NCI-H2196 treated with DMSO at 0.1 percent for 48 hours (cell line): ENCODE measurements around the gene UVRAG.
"Not testable (repeated sequence)": the region's sequence is repeated elsewhere in the genome, so short reads cannot be mapped to it uniquely, and the experiment has no call there.

ENCODE experiments used
- DNase-seq: peaks from one replicate; lab custom pipeline; 2025; ENCODE audit not compliant: unreplicated experiment; lab: John Stamatoyannopoulos, UW

UVRAG gene

DNA sequence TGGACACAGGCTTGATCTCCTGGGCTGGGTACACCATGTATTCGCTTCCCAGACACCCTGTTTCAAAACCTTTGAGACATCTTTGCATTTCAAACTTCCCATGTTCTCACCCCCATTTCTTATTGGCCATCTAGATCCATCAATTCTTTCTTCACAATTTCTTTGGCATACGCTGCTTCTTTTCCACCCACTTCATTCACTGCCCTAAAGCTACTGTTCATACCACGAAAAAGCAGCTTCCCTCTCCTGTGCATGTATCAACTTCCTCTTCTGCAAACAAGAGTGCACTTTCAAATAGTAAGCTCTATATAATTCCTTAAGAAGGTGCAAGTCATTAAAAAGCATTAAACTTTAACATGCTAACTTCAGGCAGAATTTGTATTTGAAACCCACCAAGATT is 21.4 kb downstream of the UVRAG start:
- no peak for DNase-seq

GRCh38 chr11:75839851-75840250 is 24.8 kb downstream of the UVRAG start:
- no peak for DNase-seq

DNA sequence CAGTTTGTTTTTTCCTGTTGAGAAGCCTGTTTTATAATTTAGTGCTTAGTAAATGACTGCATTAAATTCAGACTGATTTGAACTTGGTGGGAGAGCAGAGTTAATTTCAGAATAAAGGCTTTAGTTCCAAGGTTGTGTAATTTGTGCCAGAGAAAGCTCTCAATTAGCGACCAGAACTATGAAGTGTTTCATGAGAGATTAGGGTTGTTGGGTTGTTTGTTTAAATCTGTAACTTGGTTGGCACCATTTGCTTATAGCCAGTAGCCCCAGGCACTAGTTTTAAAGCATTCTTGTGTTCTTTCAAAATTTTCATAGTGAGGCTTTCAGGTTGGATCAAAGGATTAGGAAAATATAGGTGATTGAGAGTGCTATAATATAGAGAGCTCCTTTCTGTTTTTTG is 25.5 kb downstream of the UVRAG start:
- no peak for DNase-seq

GRCh38 chr11:75841739-75842138 is 26.7 kb downstream of the UVRAG start:
- DNase-seq = no peak

GRCh38 chr11:75845324-75845723 is 30.3 kb downstream of the UVRAG start:
- DNase-seq = no peak

- DNase-seq = no peak
These were observed 34.9 kb downstream of the UVRAG start for GRCh38 chr11:75849894-75850293.

- DNase-seq = no peak
These were observed 35.8 kb downstream of the UVRAG start for GRCh38 chr11:75850787-75851186.

- DNase-seq = no peak
These were observed 36.2 kb downstream of the UVRAG start for GRCh38 chr11:75851203-75851602.

DNA sequence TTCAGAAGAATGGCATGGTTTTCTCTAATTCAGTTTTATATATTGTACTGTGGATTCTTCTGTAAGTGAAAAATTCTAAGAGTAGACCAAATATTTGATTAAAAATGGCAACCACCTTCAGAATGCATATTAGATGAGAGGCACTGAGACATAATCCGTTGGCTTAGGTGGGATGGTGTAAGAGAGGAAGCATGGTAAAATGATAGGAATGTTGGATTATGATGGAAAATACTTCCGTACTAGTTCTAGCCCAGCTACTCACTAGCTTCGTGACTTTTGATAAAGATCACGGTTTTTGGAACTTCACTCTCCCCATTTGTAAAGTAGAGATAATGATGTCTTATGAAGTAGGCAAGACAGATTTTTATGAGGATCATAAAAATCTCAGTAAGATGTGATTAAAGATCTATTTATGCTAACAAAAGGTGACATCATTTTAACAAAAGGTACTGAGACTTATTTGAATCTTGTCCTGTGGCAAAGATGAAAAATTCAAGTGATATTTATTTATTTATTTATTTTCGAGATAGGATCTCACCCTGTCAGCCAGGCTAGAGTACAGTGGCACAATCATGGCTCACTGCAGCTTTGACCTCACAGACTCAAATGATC is 37.5 kb downstream of the UVRAG start:
- DNase-seq = no peak

- DNase-seq = not testable (repeated sequence)
These were observed 38.6 kb downstream of the UVRAG start for GRCh38 chr11:75853563-75853962.

DNA sequence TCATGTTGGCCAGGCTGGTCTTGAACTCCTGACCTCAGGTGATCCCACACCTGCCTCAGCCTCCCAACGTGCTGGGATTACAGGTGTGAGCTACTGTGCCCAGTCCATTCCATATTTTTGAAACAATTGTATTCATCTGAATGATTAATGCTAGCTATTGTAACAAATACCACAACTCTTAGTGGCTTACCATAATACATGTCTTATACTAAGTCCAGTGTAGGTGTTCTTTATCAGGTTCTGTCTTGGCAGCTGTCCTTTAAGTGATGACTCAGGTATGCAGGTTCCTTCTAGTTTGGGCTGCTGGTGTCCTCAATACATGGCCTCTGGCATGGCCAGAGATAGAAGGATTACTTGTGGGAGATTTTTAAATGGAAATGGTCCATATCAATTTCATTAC is 39.0 kb downstream of the UVRAG start:
- no peak for DNase-seq

GRCh38 chr11:75855206-75855605 is 40.2 kb downstream of the UVRAG start:
- DNase-seq = no peak

GRCh38 chr11:75856912-75857311 is 41.9 kb downstream of the UVRAG start:
- no peak for DNase-seq

GRCh38 chr11:75858042-75858441 is 43.0 kb downstream of the UVRAG start:
- no peak for DNase-seq

DNA sequence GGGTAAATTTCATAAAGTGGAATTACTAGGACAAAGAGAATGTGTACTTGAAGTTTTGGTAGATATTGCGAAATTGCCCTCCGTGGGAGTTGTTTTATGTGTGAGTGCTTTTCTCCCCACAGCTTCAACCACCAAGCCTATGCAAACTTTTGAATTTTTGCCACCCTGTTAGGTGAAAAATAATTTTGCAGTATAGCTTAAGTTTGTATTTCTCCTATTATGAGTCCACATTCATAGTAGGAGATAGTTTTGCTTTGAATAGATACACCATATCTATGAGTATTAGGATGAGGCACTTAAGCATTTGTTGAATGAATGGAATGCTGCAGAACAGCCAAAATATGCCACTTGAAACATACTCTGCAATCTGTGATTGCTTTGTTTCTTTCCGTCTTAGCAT is 43.6 kb downstream of the UVRAG start:
- DNase-seq = no peak

GRCh38 chr11:75859614-75860013 is 44.6 kb downstream of the UVRAG start:
- no peak for DNase-seq

- no peak for DNase-seq
These were observed 47.4 kb downstream of the UVRAG start for GRCh38 chr11:75862437-75862836.

GRCh38 chr11:75867778-75868374 is 52.9 kb downstream of the UVRAG start:
- DNase-seq = no peak

DNA sequence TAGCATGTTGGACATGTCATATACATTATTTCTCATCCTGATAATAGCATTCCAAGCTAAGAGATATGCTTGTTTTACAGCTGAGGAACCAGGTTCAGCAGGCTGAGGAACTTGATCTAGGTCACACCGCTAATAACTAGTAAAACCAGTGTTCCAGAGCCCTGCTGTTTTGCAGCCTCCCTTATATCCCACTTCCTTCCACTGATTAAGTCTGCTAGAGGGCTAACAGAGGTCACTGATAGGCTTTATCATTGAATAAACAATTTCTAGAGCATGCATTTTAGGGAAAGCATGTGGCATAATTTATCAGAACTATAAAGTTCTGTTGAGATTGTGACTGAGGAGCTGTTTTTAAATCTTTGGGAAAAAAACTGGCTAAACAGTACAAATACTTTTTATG is 54.0 kb downstream of the UVRAG start:
- DNase-seq = no peak

GRCh38 chr11:75869661-75870455 is 54.8 kb downstream of the UVRAG start:
- DNase-seq = no peak

DNA sequence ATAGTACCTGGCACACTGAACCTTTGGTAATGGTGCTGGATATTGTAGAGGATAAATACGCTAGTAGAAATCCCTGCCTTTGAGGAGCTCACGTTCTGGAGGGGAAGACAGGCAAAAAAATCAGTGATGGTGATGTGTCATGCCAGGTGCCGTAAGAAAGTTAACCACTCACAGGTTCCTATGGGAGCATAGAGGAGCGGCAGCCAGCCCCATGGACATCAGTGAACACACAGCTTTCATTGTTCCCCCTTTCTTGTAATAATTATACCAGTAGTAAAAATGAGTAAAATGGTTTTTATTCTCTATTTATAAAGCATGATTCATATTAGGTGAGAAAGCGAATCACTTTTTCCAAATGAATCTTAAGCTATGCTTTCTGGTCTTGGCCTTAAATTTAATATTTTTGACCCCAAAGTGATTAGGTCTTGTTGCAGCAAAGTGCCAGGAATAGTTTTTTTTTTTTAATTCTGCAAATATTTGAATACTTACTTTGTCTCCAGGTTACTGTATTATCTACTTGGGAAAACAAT is 57.9 kb downstream of the UVRAG start:
- no peak for DNase-seq
